Measurements from ENCODE around the gene AVP.

DNA sequence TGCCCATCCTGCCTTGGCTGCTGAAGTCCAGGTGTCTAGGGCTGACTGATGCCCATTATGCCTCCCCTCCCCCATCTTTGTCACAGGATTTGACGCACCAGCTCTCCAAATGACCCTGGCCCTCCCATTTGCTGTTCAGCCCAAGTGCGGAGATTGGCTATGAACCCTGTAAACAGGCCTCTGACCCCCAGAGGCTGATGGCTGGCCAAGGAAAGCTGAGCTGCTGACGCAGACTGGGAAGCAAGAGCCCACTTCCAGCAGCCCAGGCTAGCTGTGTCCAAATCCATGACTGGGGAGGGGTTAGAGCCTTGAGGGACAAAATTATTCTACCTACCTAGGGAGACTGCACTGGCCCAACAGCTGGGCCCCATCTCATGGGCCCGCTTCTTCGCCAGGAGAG, 41.9 kb downstream of the AVP start:
- no peak for TF ChIP-seq POLR2A (IDR thresholded peaks at IDR 0.05; ENCODE audit: low read depth, low read length)
- no peak for TF ChIP-seq POLR2AphosphoS5 (IDR thresholded peaks at IDR 0.05; ENCODE audit: low read depth, low read length)
- no peak for TF ChIP-seq PAX5 (IDR thresholded peaks at IDR 0.05; ENCODE audit: insufficient read depth, low read length, severe bottlenecking)
- TF ChIP-seq TAF1 (IDR thresholded peaks at IDR 0.05; ENCODE audit: low read depth, low read length), result no peak
- no peak for TF ChIP-seq POU2F2 (IDR thresholded peaks at IDR 0.05; ENCODE audit: low read depth, low read length)
- TF ChIP-seq SPI1 (IDR thresholded peaks at IDR 0.05; ENCODE audit: low read depth, low read length), result no peak

Measured in GM12891 (cell line).